Parathyroid adenoma (tissue), 2 donors: ENCODE data around the gene PLEKHF1.

ENCODE experiments used
- H2AFZ ChIP-seq: fragments of 300-600 bp; sonication (generic); one replicate; pipeline ENCODE4 v1.7.0; 2017; ENCODE audit warnings: antibody characterized with exemption, mild to moderate bottlenecking
- H3K27ac ChIP-seq: fragments of 300-600 bp; sonication (generic); one replicate; pipeline ENCODE4 v1.7.0; 2017
- H3K27me3 ChIP-seq: fragments of 300-600 bp; sonication (generic); one replicate; pipeline ENCODE4 v1.7.0; 2017; ENCODE audit warnings: low read length; ENCODE audit not compliant: control insufficient read depth, insufficient read depth
- H3K36me3 ChIP-seq: fragments of 300-600 bp; sonication (generic); one replicate; pipeline ENCODE4 v1.7.0; 2017; ENCODE audit warnings: low read length; ENCODE audit not compliant: control insufficient read depth, insufficient read depth
- H3K4me1 ChIP-seq: fragments of 300-600 bp; sonication (generic); one replicate; pipeline ENCODE4 v1.7.0; 2017; ENCODE audit warnings: control low read depth
- H3K4me2 ChIP-seq: fragments of 300-600 bp; sonication (generic); one replicate; pipeline ENCODE4 v1.7.0; 2017; ENCODE audit warnings: low read length
- H3K4me3 ChIP-seq: fragments of 300-600 bp; sonication (generic); one replicate; pipeline ENCODE4 v1.7.0; 2017; ENCODE audit warnings: low read depth, low read length
- H3K79me2 ChIP-seq: fragments of 300-600 bp; sonication (generic); one replicate; pipeline ENCODE4 v1.7.0; 2017; ENCODE audit warnings: control low read depth
- H3K9ac ChIP-seq: fragments of 300-600 bp; sonication (generic); one replicate; pipeline ENCODE4 v1.7.0; 2017; ENCODE audit warnings: mild to moderate bottlenecking
- H3K9me3 ChIP-seq: fragments of 300-600 bp; sonication (generic); one replicate; pipeline ENCODE4 v1.7.0; 2017; ENCODE audit warnings: low read length; ENCODE audit not compliant: control insufficient read depth
- TF ChIP-seq, protein P1 (sequence below): fragments of 300-600 bp; sonication (generic); IDR thresholded peaks from one replicate; pipeline ENCODE4 v1.7.0; 2017; ENCODE audit warnings: antibody characterized with exemption, mild to moderate bottlenecking
- donor health status: primary hyperparathyroidism.

PLEKHF1 gene

GRCh38 chr19:29618434-29618833 is 46.8 kb upstream of the PLEKHF1 start:
- H3K36me3 ChIP-seq = no peaks in the 10 kb centered on the region
- no peaks in the 10 kb centered on the region for H3K79me2 ChIP-seq
- TF ChIP-seq, protein P1, sequence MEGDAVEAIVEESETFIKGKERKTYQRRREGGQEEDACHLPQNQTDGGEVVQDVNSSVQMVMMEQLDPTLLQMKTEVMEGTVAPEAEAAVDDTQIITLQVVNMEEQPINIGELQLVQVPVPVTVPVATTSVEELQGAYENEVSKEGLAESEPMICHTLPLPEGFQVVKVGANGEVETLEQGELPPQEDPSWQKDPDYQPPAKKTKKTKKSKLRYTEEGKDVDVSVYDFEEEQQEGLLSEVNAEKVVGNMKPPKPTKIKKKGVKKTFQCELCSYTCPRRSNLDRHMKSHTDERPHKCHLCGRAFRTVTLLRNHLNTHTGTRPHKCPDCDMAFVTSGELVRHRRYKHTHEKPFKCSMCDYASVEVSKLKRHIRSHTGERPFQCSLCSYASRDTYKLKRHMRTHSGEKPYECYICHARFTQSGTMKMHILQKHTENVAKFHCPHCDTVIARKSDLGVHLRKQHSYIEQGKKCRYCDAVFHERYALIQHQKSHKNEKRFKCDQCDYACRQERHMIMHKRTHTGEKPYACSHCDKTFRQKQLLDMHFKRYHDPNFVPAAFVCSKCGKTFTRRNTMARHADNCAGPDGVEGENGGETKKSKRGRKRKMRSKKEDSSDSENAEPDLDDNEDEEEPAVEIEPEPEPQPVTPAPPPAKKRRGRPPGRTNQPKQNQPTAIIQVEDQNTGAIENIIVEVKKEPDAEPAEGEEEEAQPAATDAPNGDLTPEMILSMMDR = no peak
- H2AFZ ChIP-seq = no peak overlapping the region
- H3K4me2 ChIP-seq = no peak overlapping the region
- H3K27me3 ChIP-seq = no peaks in the 10 kb centered on the region
- H3K4me1 ChIP-seq = no peaks in the 10 kb centered on the region
- H3K4me3 ChIP-seq = no peak overlapping the region
- H3K27ac ChIP-seq = no peak overlapping the region
- no peaks in the 10 kb centered on the region for H3K9me3 ChIP-seq
- H3K9ac ChIP-seq = no peak overlapping the region

GRCh38 chr19:29618871-29619270 is 46.4 kb upstream of the PLEKHF1 start:
- Histone ChIP-seq H3K4me3 (no peak overlapping the region), H3K79me2 (no peaks in the 10 kb centered on the region), H3K4me1 (no peaks in the 10 kb centered on the region), H3K9ac (no peak overlapping the region), H3K27ac (no peak overlapping the region), H3K27me3 (no peaks in the 10 kb centered on the region), H3K36me3 (no peaks in the 10 kb centered on the region), H3K9me3 (no peaks in the 10 kb centered on the region), H2AFZ (no peak overlapping the region), H3K4me2 (no peak overlapping the region)
- TF ChIP-seq, protein P1 = no peak

- no peaks in the 10 kb centered on the region for H3K27me3 ChIP-seq
- TF ChIP-seq, protein P1 = no peak
- H3K9ac ChIP-seq = no peak overlapping the region
- no peak overlapping the region for H3K27ac ChIP-seq
- H3K36me3 ChIP-seq = no peaks in the 10 kb centered on the region
- no peaks in the 10 kb centered on the region for H3K4me1 ChIP-seq
- H3K4me2 ChIP-seq = no peak overlapping the region
- H3K4me3 ChIP-seq = no peak overlapping the region
- no peak overlapping the region for H2AFZ ChIP-seq
- no peaks in the 10 kb centered on the region for H3K9me3 ChIP-seq
- H3K79me2 ChIP-seq = no peaks in the 10 kb centered on the region
These were observed 44.3 kb upstream of the PLEKHF1 start for GRCh38 chr19:29620931-29621351.

DNA sequence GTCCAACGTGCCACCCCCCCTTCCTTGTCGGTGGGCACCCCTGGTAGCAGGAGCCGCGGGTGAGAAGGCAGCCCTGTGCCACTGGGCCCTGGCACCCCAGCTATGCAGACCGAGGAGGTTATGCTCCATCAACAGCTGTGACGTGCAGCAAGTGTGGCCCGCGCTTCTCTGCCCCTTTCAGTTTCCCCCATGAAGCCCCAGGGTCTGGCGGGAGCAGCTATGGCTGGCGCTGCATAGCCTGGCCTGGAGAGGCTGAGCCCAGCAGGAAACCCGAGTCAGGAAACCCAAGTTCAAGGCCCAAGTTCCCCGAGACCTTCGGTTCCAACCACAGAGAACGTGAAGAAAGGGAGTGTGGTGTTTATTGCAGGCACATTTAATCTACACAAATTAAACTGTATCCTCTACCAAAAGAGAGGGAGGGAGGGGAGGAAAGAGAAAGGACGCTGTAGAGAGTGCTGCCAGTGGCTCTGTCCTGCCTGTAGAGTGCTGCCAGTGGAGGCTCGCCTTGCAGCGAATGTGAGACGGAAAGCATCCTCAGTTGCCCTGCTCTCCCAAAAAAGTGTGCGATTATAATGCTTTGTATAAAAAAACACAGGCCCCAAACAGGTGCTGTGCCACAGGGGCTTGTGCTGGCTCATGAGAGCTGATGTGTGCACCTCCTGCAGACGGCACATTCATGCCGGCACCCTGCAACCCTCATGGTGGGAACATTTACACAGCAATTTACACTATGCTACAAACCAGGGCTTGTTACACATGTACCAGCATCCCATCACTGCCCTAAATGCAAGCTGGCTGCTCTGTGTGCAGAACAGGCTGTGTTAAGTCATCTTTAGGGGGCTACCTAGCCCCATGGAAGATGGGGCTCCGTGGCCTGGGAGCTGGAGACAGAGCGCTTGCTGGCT is 42.8 kb upstream of the PLEKHF1 start:
- H2AFZ ChIP-seq = no peak overlapping the region
- no peaks in the 10 kb centered on the region for H3K79me2 ChIP-seq
- no peaks in the 10 kb centered on the region for H3K36me3 ChIP-seq
- no peaks in the 10 kb centered on the region for H3K4me1 ChIP-seq
- no peak overlapping the region for H3K27ac ChIP-seq
- TF ChIP-seq, protein P1 = no peak
- H3K9me3 ChIP-seq = no peaks in the 10 kb centered on the region
- no peak overlapping the region for H3K4me3 ChIP-seq
- H3K27me3 ChIP-seq = no peaks in the 10 kb centered on the region
- no peak overlapping the region for H3K9ac ChIP-seq
- H3K4me2 ChIP-seq = no peak overlapping the region
